GM19240 (cell line): ENCODE data around the gene MUC4.
"Not testable (repeated sequence)": the region's sequence is repeated elsewhere in the genome, so short reads cannot be mapped to it uniquely, and the experiment has no call there.

ENCODE experiments used
- DNase-seq: peaks from one replicate; pipeline ENCODE4 v3.0.0; 2011; ENCODE audit warnings: low spot score; ENCODE audit not compliant: insufficient read length

Gene MUC4

GRCh38 chr3:195835791-195836190 lies 24.1 kb upstream of the MUC4 start:
- DNase-seq: no peak

GRCh38 chr3:195834675-195835583 lies 23.2 kb upstream of the MUC4 start:
- no peak for DNase-seq

- no peak for DNase-seq
Measured at GRCh38 chr3:195829897-195830254, 18.1 kb upstream of the MUC4 start.

- DNase-seq: no peak
Measured at GRCh38 chr3:195828762-195829161, 17.0 kb upstream of the MUC4 start.

- DNase-seq: no peak
Measured at GRCh38 chr3:195825857-195826804, 14.4 kb upstream of the MUC4 start.

DNA sequence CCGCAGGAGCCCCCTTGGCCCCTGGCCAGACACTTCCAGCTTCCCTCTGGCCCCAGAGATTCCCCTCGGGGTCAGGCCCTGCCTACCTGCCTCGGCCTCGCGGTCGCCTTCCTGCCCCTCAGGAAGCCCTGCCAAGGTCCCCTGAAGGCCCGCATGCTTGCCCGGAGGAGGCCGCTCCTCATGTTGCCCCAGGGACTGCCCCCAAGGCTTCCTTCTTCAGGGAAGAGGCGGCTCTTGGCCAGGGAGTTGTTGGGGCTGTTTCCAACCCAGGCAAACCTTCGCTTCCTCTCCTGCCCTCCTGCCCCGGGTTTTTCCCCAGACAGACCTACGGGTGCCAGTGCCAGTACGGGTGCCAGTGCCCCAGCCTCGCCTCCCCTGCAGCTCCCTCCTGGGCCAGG lies 13.5 kb upstream of the MUC4 start:
- no peak for DNase-seq

DNA sequence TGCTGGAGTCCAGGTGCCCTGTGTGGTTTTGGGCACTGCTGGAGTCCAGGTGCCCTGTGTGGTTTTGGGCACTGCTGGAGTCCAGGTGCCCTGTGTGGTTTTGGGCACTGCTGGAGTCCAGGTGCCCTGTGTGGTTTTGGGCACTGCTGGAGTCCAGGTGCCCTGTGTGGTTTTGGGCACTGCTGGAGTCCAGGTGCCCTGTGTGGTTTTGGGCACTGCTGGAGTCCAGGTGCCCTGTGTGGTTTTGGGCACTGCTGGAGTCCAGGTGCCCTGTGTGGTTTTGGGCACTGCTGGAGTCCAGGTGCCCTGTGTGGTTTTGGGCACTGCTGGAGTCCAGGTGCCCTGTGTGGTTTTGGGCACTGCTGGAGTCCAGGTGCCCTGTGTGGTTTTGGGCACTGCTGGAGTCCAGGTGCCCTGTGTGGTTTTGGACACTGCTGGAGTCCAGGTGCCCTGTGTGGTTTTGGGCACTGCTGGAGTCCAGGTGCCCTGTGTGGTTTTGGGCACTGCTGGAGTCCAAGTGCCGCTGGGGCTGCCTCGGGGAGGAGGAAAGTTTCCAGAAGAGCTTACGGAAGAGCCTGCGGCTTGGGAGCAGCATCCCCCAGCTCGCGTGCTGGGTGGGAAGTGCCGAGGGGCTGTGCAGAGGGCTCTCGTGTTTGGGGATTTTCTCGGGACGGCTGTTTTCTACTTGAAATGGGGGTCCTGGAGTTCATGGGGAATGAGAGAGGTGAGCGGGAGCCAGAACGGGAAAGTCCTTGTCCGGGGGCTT lies 12.9 kb upstream of the MUC4 start:
- DNase-seq: not testable (repeated sequence)

- no peak for DNase-seq
Measured at GRCh38 chr3:195823999-195824398, 12.3 kb upstream of the MUC4 start.

- DNase-seq: no peak
Measured at GRCh38 chr3:195823280-195823679, 11.6 kb upstream of the MUC4 start.

DNA sequence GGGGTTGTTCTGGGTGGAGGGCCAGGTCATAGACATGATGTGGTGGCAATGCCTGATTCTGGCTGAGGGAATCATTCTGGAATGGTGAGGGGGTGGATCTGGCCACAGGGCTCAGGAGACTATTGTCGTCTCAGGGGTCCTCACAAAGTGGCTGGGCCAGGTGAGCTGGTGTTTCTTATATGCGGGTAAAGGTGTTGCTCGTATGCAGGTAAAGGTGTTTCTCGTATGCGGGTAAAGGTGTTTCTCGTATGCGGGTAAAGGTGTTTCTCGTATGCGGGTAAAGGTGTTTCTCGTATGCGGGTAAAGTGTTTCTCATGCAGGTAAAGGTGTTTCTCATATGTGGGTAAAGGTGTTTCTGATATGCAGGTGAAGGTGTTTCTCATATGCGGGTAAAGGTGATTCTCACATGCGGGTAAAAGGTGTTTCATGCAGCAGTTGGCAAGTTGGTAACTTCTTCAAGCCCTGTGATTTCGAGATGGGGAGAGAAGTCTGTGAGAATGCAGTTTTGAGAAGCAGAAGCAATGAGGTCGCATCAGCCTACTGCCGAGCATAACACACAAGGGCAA lies 10.5 kb upstream of the MUC4 start:
- no peak for DNase-seq

DNA sequence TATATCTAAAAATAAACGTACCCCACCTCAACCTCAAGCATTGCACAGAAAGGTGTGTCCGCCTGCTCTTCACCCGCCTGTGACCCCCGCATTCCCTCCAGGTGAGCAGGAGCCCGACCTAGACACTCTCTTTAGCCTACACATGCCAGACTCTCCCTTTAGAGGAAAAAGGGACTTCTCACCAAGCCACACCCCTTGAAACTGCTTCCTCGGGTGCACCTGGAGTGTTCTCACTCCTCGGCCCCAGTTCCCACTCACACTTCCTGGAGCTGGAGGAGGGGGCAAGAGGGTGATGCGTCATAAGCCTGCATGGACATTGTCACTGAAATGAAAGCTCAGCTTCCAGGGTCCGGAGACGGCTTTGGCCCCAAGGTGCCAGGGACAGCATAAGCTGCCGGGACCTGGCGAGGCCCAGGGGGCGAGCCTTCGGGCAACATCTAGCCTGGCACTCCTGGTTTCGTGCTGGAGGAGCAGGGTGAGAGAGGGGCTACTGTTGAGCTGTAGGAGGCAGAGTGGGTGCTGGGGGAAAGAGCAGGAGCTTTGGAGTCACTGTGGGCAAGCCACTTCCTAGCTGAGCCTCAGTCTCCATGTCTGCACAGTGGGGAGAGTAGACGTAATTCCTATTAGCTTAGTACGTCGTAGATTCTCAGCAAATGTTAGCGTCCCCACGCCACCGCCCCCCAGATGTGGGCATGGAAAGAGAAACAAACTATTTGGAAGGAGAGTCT lies 9.8 kb upstream of the MUC4 start:
- no peak for DNase-seq

- DNase-seq: no peak
Measured at GRCh38 chr3:195820901-195821300, 9.2 kb upstream of the MUC4 start.

DNA sequence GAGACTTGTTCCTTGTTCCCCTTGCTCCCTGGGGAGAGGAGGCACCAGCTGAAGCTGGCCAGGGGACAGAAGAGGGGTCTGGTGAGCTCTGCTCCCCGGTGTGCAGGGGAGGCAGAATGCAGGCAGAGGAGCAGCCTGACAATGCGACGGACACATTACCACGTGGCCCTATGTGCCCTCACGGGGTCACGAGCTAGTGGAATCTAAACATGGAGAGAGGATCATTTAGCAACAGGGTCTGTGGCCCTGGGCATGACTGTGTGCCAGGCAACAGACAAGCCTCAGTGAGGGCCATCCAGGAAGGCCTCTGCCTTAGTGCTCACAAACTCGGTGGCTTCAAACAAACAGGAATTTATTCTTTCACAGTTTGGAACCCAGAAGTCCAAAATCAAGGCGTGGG lies 8.5 kb upstream of the MUC4 start:
- no peak for DNase-seq

DNA sequence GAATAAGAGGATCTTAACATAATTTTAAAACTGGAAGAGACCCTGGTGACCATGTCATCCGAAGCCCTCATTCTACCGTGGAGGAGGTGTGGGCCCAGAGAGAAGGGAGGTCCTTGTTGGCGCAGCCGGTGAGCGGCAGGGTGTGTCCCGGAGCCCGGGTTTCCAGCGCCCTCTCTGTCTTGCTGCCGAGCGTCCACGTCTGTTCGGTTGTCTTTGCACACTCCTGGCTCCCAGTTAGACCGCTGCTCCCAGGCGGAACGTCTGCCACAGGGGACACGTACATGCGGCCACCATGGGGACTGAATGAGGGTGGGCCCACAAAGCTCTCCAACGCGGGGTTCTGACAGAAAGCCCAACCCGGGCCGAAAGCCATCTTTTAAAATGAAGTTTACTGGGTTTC lies 6.6 kb upstream of the MUC4 start:
- DNase-seq: no peak

DNA sequence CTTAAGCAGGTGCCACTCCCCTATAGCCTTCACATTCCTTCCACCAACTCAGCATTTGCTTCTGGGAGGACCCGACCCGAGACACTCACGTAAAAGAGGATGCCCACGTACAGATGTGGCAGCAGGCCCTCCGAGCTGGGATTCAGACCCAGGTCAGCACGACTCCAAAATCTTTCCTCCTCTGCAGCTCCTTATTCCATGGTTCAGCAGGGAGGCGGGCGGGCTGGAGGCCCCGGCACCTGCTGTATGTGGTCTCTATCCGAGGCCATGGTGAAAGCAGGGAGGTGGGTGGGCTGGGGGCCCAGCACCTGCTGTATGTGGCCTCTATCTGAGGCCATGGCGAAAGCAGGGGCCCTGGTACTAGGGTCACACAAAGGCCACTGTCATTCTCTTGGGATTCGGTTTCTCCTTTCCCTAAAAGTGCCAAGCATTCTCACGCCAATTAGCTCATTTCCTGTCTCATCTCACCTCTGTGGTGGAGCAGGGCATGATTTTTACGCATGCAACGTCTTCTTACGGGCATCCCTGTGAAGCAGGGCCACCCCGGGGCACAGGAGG lies 5.9 kb upstream of the MUC4 start:
- no peak for DNase-seq

DNA sequence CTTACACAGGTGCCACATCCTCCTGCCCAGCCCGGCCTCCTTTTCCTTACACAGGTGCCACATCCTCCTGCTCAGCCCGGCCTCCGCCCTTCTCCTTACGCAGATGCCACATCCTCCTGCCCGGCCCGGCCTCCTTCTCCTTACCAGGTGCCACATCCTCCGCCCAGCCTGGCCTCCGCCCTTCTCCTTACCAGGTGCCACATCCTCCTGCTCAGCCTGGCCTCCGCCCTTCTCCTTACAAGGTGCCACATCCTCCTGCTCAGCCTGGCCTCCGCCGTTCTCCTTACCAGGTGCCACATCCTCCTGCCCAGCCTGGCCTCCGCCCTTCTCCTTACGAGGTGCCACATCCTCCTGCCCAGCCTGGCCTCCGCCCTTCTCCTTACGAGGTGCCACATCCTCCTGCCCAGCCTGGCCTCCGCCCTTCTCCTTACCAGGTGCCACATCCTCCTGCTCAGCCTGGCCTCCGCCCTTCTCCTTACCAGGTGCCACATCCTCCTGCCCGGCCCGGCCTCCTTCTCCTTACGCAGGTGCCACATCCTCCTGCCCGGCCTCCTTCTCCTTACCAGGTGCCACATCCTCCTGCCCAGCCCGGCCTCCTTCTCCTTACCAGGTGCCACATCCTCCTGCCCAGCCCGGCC lies 4.7 kb upstream of the MUC4 start:
- not testable (repeated sequence) for DNase-seq

- DNase-seq: no peak
Measured at GRCh38 chr3:195815169-195815771, 3.5 kb upstream of the MUC4 start.

DNA sequence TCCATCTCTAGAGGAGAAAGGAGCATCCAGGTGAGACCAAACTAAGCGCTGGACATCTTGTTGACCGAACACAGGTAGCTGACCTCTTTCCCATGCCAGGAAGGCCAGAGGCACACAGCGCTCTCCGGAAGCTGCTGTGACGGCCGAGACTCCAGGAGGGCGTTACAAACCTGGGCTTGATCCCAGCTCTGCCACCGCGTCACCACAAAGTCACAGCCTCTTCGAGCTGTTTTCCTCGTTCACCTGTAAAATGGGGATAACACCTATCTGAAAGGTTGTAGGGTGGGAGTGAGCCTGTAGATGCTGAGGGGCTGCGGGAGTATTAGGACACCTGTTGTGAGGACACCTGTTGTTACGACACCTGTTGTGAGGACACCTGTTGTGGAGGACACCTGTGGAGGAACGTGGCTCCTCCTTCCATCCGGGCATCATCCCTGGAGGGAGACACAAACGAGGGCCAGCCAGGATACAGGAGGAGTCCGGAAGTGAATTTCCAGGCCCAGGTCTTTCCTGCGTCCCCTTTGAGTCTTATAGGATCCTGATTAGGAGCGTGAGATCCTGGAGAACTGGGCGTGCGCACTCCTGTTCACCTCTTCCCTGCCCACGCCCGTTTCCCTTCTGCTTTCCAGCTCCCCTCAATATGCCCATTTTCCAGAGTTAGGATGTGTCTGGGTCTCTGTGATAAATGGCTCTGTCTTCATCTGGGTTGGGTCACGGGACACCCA lies 2.3 kb upstream of the MUC4 start:
- no peak for DNase-seq

DNA sequence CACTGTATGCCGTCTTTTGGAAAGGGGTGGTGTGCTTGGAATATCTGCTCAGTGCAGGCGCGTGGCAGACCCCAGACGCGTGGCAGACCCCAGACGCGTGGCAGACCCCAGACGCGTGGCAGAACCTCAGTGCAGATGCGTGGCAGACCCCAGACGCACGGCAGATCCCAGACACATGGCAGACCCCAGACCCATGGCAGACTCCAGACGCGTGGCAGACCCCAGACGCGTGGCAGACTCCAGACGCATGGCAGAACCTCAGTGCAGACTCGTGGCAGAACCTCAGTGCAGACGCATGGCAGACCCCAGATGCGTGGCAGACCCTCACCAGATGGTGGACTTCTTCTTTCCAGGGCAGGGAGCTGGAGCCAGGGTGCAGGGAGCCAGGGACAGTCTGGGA lies 637 bp upstream of the MUC4 start:
- DNase-seq: no peak
